Lower lobe of right lung (tissue), 2 donors: ENCODE results near the gene COL20A1. TPM values are rescaled to one million over a fixed set of nuclear protein-coding genes. Genes with fewer than 3 reads are reported as not detected.
A peak's percentile ranks its signal among the peaks of the same experiment; 100 is the strongest.

Experiments used
- ATAC-seq, 2 donors: fragments of 200-7000 bp; cut with Tn5 transposase; one replicate each; pipeline ENCODE4 v1.9.1; 2020 to 2022; ENCODE audit warnings: mild to moderate bottlenecking in 2 of 2, moderate library complexity in 2 of 2
- DNase-seq: peaks from one replicate; pipeline ENCODE4 v3.0.0-alpha.2; 2020
- H3K27ac ChIP-seq: fragments of 200-600 bp; one replicate; pipeline ENCODE4 v1.8.0; 2022
- H3K27me3 ChIP-seq: fragments of 200-600 bp; one replicate; pipeline ENCODE4 v1.8.0; 2022; ENCODE audit warnings: low read depth
- H3K36me3 ChIP-seq: fragments of 200-600 bp; one replicate; pipeline ENCODE4 v1.8.0; 2022; ENCODE audit warnings: mild to moderate bottlenecking
- H3K4me1 ChIP-seq: fragments of 200-600 bp; one replicate; pipeline ENCODE4 v1.8.0; 2022
- H3K4me3 ChIP-seq: fragments of 200-600 bp; one replicate; pipeline ENCODE4 v1.8.0; 2022; ENCODE audit warnings: mild to moderate bottlenecking
- H3K9me3 ChIP-seq: fragments of 200-600 bp; one replicate; pipeline ENCODE4 v1.8.0; 2022
- intact Hi-C: fragments of 100-400 bp; cut with DNase I; formaldehyde crosslinking; loops from one replicate; pipeline ENCODE4 v1.11.0; 2022
- microRNA-seq: library from miRNA; unstranded; fragments of <30 nt; microRNA quantifications from one replicate; pipeline ENCODE4 v1.2.0, GENCODE V29; 2020; ENCODE audit warnings: borderline number of aligned reads
- total RNA-seq: library from RNA; stranded (reverse); fragmentation: NEBNext Ultra II Directional; extraction: Animal tissue kit (Norgen Biotek cat#: 25700); gene quantifications from one replicate; pipeline ENCODE4 v1.2.1, GENCODE V29; 2021
- TF ChIP-seq, protein P1 (sequence below): fragments of 200-600 bp; IDR thresholded peaks from one replicate; pipeline ENCODE4 v1.8.0; 2022; ENCODE audit warnings: antibody characterized with exemption, mild to moderate bottlenecking
- donor health status: DM: no; HTN: yes; CAD: no; lungs with severe emphysema.

COL20A1 gene
- total RNA-seq, 1 donor from 2014 or later = not detected

DNA sequence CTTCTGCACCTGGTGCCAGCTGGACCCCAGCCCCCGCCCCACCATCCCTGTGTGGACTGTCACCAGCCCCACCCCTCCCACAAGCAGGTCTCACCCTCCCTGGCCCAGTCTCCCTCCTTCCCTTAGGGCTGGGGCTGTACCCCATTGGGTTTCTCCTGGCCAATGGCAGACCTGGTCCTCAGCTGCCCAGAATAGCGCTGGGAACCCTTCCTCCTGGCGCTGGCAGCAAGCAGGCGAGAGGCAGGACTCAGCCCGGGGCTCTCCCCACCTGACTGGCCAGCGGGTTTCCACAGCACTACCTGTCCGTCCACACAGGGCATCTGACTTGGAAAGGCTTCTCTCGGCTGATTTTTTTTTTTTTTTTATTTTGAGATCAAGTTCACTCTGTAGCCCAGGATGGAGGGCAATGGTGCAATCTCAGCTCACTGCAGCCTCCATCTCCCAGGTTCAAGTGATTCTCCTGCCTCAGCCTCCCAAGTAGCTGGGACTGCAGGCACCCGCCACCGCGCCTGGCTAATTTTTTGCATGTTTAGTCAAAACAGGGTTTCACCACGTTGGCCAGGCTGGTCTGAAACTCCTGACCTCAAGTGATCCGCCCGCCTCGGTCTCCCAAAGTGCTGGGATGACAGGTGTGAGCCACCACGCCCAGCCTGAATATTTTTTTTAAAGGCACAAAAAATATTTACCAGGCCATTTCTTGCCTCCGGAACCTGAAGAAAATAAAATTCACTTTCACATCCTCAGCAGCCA lies 89.7 kb downstream of the COL20A1 start:
- no peaks in the 10 kb centered on the region for H3K4me1 ChIP-seq
- peak in 1 of 2 donors; percentile 4 for ATAC-seq
- peaks cover 11% of the 10 kb centered on the region for H3K9me3 ChIP-seq
- H3K27me3 ChIP-seq = peaks cover 53% of the 10 kb centered on the region
- DNase-seq = no peak
- TF ChIP-seq, protein P1, sequence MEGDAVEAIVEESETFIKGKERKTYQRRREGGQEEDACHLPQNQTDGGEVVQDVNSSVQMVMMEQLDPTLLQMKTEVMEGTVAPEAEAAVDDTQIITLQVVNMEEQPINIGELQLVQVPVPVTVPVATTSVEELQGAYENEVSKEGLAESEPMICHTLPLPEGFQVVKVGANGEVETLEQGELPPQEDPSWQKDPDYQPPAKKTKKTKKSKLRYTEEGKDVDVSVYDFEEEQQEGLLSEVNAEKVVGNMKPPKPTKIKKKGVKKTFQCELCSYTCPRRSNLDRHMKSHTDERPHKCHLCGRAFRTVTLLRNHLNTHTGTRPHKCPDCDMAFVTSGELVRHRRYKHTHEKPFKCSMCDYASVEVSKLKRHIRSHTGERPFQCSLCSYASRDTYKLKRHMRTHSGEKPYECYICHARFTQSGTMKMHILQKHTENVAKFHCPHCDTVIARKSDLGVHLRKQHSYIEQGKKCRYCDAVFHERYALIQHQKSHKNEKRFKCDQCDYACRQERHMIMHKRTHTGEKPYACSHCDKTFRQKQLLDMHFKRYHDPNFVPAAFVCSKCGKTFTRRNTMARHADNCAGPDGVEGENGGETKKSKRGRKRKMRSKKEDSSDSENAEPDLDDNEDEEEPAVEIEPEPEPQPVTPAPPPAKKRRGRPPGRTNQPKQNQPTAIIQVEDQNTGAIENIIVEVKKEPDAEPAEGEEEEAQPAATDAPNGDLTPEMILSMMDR = no peak
- H3K4me3 ChIP-seq = no peak overlapping the region
- intact Hi-C loops = no loop called here
- no peaks in the 10 kb centered on the region for H3K36me3 ChIP-seq
- H3K27ac ChIP-seq = no peak overlapping the region

DNA sequence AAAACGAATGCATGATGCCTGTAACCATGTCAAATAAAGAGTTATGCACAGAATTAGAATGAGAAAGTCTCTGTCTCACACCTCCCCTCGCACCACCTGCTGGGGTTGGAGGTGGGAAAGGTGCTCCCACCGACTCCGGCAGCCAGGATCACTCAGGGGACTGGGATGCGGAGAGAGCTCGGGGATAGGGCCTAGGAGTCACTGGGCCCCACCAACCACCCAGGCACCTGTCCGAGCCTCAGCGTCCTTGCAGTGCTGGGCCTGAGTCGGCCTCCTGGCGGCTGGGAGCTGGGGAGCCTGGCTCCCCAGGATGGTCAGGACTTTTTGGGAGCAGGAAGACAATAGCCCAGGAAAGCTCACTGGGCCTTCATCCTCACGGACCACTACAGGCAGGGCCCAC lies 90.6 kb downstream of the COL20A1 start:
- Histone ChIP-seq H3K4me1 (no peaks in the 10 kb centered on the region), H3K36me3 (no peaks in the 10 kb centered on the region), H3K27ac (no peak overlapping the region), H3K27me3 (peaks cover 44% of the 10 kb centered on the region), H3K9me3 (peaks cover 11% of the 10 kb centered on the region), H3K4me3 (no peak overlapping the region)
- TF ChIP-seq, protein P1 = no peak
- ATAC-seq (no peak), DNase-seq (no peak)
- intact Hi-C loops = no loop called here

DNA sequence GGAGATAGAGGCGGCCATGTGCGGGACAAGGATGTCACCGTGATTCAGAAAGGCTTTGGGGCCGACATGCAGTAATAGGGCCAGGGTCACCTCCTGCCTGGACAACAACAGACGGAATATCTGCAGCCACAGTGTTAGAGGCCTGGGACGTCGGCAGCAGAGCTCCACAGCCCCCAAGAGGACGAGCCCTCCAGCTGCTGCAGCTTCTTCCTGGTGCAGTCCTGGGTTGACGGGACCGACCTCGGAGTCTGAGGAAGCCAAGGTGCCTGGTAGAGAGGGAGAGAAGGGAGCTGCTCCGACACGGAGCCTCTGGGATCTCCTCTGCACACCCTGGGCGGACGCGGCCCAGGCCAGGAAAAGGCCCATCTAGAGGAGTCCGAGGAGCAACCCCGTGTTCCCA lies 91.3 kb downstream of the COL20A1 start:
- H3K36me3 ChIP-seq = no peaks in the 10 kb centered on the region
- no peaks in the 10 kb centered on the region for H3K4me1 ChIP-seq
- ATAC-seq (no peak), DNase-seq (no peak)
- H3K27ac ChIP-seq = no peak overlapping the region
- TF ChIP-seq, protein P1 = no peak
- intact Hi-C loops = no loop called here
- H3K4me3 ChIP-seq = no peak overlapping the region
- H3K9me3 ChIP-seq = peaks cover 11% of the 10 kb centered on the region
- peaks cover 38% of the 10 kb centered on the region for H3K27me3 ChIP-seq

Small RNA genes lying within 50 kb of the gene (microRNA-seq; reads per million reads assigned to microRNA genes)
- not detected for gene MIR4326

Other genes with a start within 250 kb of the COL20A1 start
- gene YTHDF1, start 77.1 kb upstream of the COL20A1 start, total RNA-seq = 33.4 TPM
- 15.9 TPM for gene BIRC7, start 57.3 kb upstream of the COL20A1 start, total RNA-seq
- not detected for gene NKAIN4, start 38.7 kb upstream of the COL20A1 start, total RNA-seq
- gene ARFGAP1, start 20.4 kb upstream of the COL20A1 start, total RNA-seq = 66.2 TPM
- not detected for gene CHRNA4, start 68.2 kb downstream of the COL20A1 start, total RNA-seq
- not detected for gene KCNQ2, start 179.5 kb downstream of the COL20A1 start, total RNA-seq
- gene EEF1A2, start 205.9 kb downstream of the COL20A1 start, total RNA-seq = 0.77 TPM
- gene PPDPF, start 227.6 kb downstream of the COL20A1 start, total RNA-seq = 305 TPM
- 4.2 TPM for gene PTK6, start 244.2 kb downstream of the COL20A1 start, total RNA-seq